RCC 7860 (cell line): ENCODE data around the gene LRRC7.
A peak's percentile ranks its signal among the peaks of the same experiment; 100 is the strongest.
"Not testable (repeated sequence)": the region's sequence is repeated elsewhere in the genome, so short reads cannot be mapped to it uniquely, and the experiment has no call there.

ENCODE experiments used
- DNase-seq: peaks from one replicate; pipeline ENCODE4 v3.0.0-alpha.2; 2015; ENCODE audit warnings: low spot score
- FAIRE-seq: peaks from 2 replicates; lab custom pipeline; 2012; peaks lifted over from hg19 to GRCh38; lab: Jason Lieb, UNC

Gene LRRC7

DNA sequence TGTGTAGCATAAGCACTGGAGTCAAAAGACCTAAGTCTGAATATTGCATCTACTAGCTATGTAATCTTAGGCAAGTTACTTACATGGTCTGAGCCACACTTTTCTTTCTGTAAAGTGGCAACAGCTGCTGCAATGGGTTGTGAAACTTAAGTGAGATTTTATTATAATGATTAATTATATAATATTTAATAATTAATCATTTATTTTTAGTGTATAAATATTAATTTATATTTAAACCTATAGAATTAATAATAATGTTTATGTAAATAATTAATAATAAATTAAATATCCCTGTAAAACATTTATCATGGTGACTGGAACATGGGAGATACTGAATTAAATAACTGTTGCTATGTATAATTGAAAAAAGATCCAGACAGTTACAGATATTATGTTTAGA, 457.3 kb downstream of the LRRC7 start:
- FAIRE-seq: peak; percentile 62

DNA sequence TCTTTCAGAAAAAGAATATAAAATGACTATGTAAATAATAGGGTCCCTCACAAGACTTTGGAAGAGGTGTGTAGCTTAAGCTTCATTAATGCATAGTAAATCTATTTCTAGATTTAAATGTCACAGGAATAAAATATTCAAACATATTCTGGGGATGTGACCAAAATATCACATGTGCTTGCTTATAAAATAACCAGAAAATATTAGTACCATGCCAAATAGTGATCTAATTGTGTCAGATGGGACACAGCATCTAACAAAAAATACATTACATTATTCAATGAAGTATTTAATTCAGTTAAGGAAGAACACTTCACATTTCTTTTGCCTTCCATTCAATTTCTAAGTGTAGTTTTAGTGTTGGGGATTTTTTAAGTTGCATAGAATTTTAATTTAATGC, 458.1 kb downstream of the LRRC7 start:
- no peak for DNase-seq
- FAIRE-seq: no peak

More for the DNA sequence above, 457.3 kb downstream of the LRRC7 start:
- DNase-seq: no peak

DNA sequence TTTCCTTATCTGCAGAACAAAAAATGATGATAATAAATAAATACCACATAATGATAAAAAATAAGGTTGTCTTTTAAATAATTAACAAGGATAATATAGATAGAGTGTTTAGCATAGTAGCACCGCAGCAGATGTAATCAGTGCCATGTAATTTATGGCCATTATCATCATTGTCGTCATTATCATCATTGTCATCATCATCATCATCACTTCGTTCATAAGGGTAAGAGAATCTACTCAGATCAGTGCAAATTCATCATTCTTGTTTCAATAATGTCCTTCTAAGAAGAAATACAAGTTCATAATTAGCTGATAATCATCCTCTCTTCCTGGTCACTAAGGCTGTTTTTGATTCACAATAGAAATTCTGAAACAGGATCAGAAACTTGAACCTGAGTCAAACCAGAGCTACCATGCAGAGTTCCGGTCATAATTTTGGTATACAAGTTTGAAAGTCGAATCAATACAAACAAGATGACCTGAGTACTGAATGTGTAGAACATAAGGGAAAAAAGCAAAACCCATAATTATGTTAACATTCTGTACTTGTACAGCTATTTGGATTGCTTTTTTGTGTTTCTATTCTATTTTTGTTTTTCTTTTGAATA, 465.6 kb downstream of the LRRC7 start:
- FAIRE-seq (no peak), DNase-seq (no peak)

DNA sequence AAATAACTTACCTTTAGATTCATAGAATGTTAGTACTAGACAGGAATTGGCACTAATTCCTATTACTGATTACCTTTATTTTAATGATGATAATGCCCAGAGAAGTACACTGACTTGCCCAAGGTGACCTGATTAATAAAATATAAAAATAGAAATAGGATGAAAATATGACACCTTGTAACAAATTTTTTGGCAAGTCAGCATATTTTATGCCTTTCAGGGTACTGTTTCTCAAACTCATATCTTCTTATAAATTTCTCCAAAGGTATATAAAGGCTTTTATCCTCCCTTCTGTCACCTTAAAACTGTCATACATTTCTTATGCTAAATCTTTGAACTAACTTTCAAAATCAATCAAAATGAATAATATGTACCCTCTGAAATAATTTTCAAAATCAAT, 466.2 kb downstream of the LRRC7 start:
- no peak for DNase-seq
- FAIRE-seq: no peak

DNA sequence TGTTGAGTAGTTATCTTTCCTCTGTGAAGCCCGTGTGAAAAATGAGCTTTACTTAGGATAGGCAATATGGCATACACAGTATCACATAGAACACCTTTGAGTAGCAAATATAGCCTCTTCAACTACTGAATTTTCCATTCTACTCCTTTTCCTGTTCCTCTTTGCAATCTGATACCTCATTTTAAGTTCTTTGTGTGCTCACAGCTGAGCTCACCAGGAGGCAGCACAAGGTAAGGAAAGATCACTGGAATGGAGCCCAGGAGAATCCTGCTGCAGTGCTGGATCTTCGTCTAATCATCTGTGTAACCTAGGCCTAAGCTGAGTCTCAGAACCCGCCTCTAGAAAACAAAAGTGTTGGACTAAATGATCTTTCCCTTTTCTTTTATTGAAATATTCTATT, 466.7 kb downstream of the LRRC7 start:
- FAIRE-seq: no peak
- DNase-seq: peak; percentile 34

DNA sequence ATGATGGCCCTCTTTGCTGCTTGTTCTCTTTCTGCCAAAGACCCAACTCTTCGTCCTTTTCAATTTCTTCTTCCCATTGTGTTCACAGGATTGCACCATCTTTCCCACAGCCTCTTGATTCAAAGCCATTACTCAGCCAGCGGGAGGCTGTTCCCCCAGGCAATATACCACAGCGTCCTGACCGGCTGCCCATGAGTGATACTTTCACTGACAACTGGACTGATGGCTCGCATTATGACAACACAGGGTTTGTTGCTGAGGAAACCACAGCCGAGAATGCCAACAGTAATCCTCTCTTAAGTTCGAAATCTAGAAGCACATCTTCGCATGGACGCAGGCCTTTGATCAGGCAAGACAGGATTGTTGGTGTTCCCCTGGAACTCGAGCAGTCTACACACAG, 470.3 kb downstream of the LRRC7 start:
- no peak for FAIRE-seq
- DNase-seq: peak; percentile 39

DNA sequence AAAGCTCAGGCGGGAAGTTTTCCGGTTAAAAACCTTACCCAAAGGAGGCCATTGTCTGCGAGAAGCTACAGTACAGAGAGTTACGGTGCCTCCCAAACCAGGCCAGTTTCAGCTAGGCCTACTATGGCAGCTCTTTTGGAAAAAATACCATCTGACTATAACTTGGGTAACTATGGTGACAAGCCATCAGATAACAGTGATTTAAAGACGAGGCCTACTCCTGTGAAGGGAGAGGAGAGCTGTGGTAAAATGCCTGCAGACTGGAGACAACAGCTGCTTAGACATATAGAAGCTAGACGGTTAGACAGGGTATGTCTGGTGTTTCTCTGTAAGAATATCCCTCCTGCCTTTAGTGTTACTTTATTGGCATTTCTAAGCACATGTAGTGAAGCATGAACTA, 471.8 kb downstream of the LRRC7 start:
- DNase-seq: no peak
- no peak for FAIRE-seq

DNA sequence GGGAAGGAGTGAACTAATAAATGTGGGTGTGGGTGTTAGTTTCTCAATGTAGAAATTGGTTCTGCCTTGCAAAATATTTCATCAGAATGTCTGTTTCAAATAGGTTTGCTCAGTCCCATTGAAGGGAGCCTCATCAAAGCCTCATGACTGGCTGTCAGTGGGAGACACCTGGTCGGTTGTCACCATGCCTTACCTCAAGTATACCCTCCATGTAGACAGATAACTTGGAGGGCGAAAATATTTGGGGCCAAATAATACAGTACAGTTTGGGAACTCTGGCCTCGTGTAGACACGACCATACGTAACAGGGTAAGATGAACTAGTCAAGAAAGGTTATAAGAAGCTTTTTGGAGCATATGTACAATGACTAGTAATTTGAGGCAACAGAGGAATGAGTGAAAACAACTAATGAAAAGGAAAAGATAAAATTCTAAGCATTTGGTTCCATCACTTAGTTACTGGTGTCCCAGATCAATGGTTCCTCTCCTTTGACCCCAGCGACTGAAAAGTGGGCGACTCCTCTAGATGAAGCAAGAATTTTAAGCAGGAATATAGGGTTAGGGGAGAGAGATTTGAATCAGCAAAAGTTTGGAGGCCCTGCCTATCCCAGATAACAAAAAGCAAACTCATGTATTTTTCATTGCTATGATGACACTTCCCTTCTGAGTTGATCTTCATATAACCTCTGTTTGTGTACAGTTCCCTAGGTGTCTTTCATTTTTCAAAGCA, 473.8 kb downstream of the LRRC7 start:
- no peak for FAIRE-seq

DNA sequence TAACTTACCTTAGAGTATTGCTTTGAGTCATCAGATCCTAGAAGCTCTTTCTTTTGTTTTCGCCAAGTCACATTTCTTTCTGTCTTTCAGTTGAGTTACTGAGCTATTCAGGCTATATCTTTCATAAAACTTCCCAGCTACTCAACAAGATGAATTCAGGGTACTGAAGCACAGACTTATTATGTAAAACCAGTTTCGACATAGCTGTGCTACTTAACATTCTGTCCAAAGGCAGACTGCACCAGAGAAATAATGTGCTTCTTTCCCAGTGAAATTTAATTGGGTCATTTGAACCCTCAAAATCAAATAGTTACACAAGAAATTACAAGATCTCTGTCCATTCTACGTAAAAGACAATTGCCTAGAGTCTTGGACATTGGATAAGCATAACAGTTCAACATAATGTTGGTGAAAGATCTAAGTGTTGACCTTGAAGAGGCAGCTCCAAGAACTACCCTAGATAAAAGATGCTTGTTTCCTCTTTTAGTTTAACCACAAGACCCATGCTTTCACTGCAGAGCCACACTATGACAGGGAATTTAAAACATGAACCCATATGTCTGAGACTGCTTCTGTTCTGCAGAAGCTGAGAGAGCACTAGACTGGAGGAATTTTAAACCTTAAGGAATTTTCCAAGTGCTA, 474.5 kb downstream of the LRRC7 start:
- FAIRE-seq: no peak
- no peak for DNase-seq

More for the DNA sequence above, 473.8 kb downstream of the LRRC7 start:
- DNase-seq: no peak

DNA sequence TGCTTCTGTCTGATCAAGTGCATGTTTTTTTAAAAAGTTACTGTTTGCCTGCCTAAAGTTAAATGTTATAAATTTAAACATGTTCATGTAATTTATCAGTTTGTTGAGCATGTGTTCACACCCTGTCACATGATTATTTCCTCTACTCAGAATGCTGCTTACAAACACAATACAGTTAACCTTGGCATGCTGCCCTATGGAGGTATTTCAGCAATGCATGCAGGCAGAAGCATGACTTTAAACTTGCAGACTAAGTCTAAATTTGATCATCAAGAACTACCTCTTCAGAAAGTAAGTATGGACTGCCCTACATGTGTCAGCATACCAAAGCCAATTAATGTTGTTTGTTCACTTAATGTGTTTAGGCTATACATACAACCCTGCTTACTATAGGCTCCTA, 476.1 kb downstream of the LRRC7 start:
- DNase-seq (no peak), FAIRE-seq (no peak)

DNA sequence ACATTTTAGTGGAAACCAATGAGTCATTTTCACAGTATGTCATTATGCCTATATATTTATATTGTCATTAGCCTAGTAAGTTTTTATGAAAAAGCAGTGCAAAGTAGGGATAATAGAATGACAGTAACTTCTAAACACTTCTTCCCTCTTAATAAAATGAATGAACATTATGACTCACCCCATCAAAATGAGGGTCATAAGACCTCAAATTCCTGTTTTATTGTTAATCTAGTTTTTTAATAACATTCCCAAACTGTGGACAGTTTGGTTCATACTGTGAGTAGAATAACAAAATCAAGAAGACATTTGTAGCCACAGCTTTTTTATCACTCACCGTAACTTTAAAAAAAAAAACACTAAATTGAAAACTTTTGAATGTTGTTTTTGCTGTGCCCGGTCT, 477.1 kb downstream of the LRRC7 start:
- FAIRE-seq: peak; percentile 25
- DNase-seq: peak; percentile 18

DNA sequence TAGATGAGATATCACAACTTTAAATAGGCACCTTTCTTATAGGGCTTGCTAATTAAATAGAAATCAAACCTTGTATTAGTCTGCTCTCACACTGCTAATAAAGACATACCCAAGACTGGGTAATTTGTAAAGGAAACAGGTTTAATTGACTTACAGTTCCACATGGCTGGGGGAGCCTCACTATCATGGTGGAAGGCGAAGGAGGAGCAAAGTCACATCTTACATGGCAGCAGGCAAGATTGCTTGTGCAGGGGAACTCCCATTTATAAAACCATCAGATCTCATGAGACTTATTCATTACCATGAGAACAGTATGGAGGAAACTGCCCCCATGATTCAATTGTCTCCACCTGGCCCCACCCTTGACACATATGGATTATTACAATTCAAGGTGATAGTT, 477.9 kb downstream of the LRRC7 start:
- not testable (repeated sequence) for FAIRE-seq, DNase-seq

DNA sequence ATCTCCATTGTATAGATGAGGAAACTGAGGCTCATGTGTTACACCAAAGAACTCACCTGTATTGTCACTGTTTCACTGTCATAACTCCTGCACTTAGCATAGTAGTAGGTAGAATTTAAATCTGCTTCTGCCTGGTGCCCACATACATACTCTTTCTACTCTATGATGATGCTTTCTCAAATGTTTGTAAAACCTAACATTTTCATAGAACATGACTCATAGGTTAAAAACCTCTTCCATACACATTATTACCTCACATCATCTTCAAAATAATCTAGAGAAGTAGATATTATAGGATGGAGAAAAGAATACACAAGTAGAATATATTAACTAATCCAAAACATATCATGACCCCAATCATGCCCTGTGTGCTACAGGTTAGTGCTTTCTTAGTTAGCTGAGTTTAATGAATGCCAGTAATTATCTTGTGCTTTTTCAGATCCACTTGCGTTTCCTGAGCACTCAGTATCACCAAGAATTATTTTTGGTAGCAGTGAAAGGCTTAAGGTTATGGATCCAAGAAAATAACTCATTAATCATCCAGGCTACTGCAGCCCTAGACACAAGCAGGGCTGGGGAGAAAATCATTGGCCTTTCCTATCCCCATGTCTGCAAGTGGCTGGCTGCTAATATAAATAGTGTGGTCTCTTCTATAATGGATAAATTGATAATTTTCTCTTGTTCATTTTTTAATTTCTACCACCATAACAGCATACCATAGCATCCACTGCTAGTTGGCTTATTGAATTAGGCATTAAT, 480.8 kb downstream of the LRRC7 start:
- DNase-seq (no peak), FAIRE-seq (no peak)

DNA sequence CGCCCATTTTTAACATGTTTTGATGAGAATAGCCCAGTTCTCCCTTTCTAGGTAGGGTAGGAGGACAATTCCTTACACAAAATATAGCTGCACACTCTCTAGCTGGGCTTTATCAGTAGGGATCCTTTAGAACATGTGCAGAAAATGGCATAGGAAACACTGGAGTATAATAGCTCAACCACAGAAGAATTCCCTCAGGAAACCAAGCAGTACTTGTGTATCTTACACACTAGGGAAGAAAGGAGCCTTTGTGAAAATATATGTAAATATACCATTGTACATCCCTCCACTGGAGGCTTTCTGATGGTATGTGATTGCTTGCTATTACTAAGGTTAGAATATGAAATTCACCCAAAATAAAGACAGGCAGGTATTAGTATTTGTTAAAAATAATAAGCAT, 484.2 kb downstream of the LRRC7 start:
- FAIRE-seq: no peak
- no peak for DNase-seq

DNA sequence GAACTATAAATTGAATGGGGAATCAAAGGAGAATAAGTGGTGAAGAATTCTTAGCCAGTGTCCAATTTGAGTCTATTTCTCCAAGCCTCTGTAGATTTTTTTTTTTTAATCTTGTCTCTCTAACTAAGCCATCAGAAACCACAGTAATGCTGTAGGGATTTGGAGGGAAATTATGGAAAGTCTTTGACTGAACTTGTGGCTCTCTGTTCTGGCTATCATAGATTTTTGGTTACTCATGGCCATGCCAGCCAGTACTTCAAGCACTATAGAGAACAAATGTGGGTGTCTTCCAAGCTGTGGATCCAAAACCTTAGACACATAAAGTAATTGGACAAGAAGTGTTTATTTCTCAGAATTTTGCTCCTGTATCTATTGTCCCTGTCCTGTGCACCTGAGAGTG, 489.8 kb downstream of the LRRC7 start:
- FAIRE-seq: no peak
- no peak for DNase-seq

DNA sequence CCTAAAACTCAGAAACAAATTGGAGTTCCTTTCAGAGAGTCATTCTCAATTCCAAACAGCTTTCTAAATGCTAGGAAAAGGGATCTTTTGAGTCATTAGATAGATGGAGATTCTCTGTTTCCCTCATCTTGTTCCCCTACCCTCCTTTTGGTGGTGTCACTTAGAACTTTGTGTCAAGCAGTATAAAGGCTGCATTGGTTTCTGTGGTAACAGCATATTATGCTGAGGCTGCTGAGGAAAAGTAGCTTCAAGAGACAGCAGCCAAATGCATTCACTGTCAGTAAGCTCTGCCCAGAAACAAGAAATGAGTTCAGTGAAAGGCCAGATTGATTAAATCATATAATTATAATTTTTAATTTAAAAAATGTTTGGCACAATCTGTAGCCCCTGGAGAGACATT, 493.5 kb downstream of the LRRC7 start:
- no peak for FAIRE-seq
- no peak for DNase-seq

DNA sequence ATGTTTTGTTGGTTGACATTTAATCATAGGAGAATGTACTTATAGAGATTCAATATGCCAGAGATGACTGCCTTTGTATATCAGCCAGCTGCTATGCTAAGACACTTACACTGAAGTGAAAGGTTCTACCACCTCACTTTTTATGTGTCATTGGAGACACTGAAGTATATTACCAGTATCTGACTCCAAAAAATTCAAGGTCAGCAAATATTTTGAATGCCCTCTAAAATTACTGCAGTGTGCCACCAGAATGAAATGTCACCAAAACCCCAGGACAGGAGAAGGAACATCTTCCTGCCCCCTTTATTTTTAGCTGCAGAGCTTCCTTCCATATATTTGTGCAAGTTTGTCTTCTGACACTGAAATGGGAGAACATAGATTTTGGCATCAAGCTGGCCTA, 496.1 kb downstream of the LRRC7 start:
- FAIRE-seq: no peak
- no peak for DNase-seq

DNA sequence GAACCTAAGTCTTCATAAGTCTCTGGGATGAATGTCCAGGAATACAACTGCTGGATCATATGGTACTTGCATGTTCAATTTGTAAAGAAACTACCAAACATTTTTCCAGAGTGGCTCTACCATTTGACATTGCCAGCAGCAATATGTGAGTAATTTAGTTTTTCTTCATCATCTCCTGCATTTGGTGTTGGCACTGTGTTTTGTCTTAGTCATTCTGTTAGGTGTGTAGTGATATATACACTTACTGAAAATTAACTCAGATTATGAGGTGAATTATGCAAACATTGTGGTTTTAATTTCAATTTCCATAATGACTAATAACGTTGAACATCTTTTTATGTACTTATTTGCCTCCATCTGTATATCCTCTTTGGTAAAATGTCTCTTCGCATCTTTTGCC, 499.0 kb downstream of the LRRC7 start:
- FAIRE-seq: no peak
- DNase-seq: no peak

DNA sequence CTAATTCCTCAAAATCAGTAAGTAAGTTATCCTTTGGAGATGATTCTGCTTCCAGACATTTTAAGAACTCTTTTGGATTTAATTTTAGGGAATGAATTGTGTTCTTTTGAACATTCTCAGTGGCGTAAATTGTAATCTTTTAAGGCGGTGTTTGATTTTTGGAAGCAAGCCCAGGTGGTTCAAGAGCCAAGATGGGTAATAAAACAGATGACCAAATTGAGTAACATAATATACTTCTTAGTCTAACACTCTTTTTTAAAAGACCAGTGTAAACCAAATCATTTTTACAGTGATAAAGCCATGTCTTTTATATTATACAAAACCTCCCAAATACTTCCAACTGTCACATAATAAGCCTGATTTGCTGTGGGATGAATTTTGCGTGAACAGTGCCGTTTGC, 503.9 kb downstream of the LRRC7 start:
- FAIRE-seq (no peak), DNase-seq (no peak)

DNA sequence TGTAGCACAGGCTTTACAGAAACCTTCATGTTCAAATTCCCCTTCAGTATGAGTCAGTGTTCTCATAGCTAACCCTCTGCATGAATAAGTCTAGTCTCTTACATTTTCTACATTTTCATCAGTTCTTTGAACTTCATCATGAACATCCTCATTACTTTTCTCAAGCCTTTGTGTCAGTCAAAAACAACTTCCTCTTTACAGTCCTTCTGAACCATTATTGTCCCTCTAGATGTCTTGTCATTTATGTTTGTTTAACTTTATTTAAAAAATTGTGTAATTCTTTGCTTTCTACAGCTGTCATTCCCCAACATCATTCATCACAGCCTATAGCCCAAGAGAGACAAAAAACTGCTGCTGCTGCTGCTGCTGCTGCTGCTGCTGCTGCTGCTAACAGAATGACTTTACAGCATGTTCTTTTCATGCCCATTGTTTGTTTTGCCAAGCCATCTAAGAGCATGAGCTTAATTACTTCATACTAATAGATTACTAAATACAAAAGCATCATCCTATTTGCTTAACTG, 504.6 kb downstream of the LRRC7 start:
- no peak for DNase-seq
- FAIRE-seq: no peak

DNA sequence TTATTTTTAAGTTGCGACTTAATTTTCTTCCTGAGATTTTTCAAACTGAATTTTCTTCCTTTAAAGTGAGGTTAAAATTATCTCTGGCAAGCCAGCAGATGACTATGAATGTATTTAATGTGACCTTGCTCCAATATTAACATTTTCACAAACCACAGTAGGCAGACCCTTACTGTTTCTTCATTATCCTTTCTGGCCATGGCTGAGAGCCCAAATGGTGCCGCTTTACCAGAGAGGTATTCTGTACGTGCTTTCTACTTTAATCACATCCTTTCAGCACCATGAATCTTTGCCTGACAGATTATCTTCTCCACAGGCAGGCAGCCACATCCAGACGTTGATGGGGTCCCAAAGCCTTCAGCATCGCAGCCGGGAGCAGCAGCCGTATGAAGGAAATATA, 508.0 kb downstream of the LRRC7 start:
- DNase-seq: no peak
- no peak for FAIRE-seq
